ENCODE results near the gene PCDH9.
"Not testable (repeated sequence)": the region's sequence is repeated elsewhere in the genome, so short reads cannot be mapped to it uniquely, and the experiment has no call there.

PCDH9 gene

DNA sequence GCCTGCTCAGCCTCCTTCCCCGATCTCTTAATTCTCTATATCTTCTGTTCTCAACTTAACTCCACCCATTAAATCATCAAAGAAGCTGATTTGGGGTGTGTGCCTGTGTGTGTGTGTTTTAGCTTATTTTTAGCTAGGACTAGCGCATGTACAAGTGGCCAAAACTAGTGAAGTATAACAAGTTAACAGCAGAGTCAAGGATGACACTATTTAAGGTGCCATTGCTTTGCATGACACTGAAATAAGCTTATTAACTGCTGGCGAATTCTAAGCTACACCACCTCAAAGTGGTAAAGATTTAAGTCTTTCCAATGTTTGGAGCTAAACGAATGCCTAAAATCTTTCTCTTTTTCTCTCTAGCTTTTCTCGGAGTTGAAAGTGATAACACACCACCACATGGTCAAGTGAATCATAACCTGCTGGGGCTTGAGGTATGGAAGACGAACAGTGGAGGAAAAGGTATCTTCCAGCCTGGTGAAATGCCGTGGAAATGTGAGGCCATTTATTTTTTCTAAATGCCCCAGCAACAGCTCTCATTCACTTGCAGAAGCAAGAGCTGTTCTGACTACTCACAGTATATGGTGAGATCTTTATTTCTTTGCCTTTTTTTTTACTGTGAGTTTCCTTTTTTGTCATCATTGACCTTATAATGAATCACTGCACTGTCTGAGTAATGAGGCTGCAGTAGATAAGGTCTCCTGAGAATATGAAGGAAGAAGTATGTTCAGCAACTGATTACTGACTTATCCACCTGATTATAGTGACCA is 570.3 kb downstream of the PCDH9 start:
- Mint-ChIP-seq H3K9me3 (no peaks in the 10 kb centered on the region), H3K27me3 (no peaks in the 10 kb centered on the region), H3K4me1 (no peaks in the 10 kb centered on the region), H3K4me3 (no peak overlapping the region), H3K27ac (no peak overlapping the region)
- ATAC-seq (peak; percentile 37), DNase-seq (no peak)

DNA sequence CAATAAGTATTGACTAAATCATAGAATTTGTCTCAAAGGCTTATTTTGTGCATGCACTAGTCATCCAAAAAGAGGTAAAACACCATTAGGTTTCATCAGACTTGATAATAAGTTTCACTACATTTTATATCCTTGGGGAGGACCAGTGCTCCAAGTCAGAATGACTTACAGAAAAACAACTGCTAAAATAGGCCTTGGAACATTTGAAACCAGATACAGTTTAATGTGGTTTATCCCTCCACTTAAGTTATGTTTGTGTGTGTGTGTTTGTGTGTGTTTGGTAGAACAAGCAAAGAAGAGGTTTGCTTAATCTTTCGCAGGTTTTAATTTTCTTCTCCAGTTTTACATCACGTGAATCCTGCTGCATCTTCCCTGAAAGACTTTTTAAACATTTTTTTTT is 570.9 kb downstream of the PCDH9 start:
- Mint-ChIP-seq H3K4me1 (no peaks in the 10 kb centered on the region), H3K9me3 (no peaks in the 10 kb centered on the region), H3K4me3 (no peak overlapping the region), H3K27ac (no peak overlapping the region), H3K27me3 (no peaks in the 10 kb centered on the region)
- no peak for ATAC-seq
- no peak for DNase-seq

DNA sequence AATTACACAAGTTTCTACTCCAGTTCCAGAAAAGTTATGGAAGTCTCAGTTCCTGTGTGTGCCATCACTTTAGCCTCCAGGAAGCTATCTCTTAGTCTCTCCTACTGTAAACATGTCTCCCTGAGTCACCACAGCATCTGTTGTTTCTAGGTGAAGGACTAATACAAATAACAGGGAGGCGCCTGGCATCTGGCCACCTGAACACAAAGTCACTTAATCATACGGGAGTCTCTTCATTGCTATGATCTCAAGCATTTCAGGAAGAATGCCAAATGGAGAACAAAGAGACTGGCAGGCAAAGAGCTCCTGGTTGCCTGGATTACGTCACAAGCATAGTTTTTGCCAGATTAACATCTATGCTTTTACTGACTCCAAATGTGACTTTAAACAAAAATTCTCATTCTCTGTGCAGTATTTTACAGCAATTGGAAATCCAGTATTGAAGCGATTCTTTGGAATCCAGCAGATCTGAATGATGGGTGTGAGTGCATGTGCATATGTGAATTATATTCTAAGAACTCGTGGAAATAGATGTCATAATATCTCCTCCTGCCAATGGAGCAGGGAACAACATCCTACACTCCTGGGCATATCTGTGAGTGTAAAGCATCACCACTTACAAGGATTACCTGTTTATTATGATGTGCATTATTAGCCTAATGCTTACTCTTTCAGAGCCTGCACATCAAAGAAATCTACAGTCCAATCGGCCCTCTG is 572.8 kb downstream of the PCDH9 start:
- H3K27me3 Mint-ChIP-seq = no peaks in the 10 kb centered on the region
- ATAC-seq (no peak), DNase-seq (no peak)
- no peaks in the 10 kb centered on the region for H3K4me1 Mint-ChIP-seq
- no peaks in the 10 kb centered on the region for H3K9me3 Mint-ChIP-seq
- no peak overlapping the region for H3K27ac Mint-ChIP-seq
- no peak overlapping the region for H3K4me3 Mint-ChIP-seq

DNA sequence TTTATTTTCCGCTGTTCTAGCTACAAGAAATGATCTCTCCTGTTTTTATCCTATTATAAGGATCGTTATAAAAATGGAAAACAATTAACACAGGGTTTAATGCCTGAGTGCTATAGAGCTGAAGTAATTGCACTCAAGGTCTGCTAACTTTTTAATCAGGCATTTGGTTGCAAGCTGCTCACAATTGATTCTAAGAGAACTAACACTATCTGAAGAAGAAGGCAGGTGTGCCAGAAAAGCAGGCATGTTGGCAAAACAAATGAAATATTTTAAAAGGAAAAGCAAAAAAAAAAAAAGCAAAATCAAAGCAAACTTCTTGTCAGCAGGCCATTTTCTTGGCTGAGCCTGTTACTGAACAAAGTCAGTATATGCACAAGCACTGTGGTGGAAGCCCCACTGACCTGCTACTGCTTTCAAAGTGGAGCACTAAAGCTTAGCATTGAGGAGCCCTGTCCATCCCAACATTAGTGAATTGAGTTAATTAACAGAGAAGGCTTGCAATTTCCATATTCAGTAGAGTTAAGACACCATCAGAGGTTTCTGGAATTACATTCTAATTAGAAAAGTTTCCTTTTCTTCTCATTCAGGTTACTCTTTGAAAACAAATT is 574.2 kb downstream of the PCDH9 start:
- Mint-ChIP-seq H3K27ac (no peak overlapping the region), H3K4me3 (no peak overlapping the region), H3K27me3 (no peaks in the 10 kb centered on the region), H3K4me1 (no peaks in the 10 kb centered on the region), H3K9me3 (no peaks in the 10 kb centered on the region)
- no peak for DNase-seq
- ATAC-seq = no peak

DNA sequence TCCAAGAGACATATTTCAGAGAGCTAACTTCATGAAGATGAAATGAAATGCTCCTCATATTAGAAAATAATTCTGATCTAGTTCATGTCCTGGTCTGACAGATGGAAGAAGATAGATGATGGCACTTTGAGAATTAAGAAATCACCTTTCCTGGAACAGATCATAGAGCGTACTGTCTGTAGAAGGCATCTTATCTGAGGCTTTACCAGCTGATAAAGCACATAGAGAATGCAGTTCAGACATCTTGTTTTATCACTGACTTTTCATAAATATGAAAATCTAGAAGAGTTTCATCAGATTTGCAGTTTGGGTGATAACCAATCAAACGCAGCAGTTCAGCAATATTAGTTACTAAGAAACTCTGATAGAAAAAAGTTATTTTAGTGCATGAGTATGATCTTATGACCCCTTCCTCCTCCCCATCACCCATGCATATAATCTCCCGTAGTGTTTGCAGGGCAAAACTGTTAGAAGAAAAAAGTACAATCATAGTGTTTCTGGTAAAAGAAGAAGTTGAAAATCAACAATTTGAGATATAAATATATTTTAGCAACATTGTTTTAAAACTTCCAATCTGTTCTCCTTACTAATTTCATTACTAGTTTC is 585.2 kb downstream of the PCDH9 start:
- Mint-ChIP-seq H3K27me3 (no peaks in the 10 kb centered on the region), H3K4me3 (no peak overlapping the region), H3K27ac (no peak overlapping the region), H3K4me1 (no peaks in the 10 kb centered on the region), H3K9me3 (no peaks in the 10 kb centered on the region)
- no peak for ATAC-seq
- DNase-seq = no peak

DNA sequence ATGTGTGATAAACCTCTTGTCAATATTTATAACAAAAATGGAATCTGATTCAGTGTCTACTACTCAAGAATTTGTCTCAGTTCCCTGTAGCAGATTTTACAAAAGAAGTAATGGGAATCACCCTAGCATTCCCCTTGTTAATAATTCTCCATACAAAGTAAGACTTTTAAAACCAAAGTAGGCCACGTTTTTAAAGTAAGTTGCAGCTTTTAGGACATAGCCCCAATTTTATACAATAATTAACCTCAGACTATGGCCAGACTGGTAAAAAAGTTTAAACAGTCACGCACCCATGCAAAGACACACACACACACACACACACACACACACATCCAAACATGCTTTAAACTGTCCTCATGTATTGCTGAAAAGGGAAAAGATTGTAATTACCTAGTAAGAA is 589.9 kb downstream of the PCDH9 start:
- ATAC-seq (no peak), DNase-seq (no peak)

DNA sequence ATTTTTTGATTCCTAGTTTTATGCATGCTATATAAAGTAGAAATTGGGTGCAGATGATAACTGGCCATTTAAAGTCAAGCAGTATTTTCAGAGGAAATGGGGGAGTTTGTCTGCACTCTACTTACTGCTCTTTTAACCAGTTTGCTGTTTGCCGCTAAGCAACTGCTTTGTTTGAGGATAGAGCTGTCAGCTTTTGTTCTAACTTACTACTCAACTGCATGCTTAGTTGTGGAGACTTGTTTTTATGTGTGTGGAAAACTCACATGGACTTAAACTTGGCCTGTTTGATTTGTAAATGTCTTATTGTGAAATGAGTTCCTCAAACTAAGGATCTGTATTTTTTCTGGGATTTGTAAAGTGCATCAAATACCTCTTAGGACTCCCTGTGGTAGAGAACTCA is 591.1 kb downstream of the PCDH9 start:
- Mint-ChIP-seq H3K27ac (no peak overlapping the region), H3K27me3 (no peaks in the 10 kb centered on the region), H3K4me3 (no peak overlapping the region), H3K9me3 (no peaks in the 10 kb centered on the region), H3K4me1 (no peaks in the 10 kb centered on the region)
- DNase-seq (no peak), ATAC-seq (no peak)

More for the DNA sequence above, 589.9 kb downstream of the PCDH9 start:
- Mint-ChIP-seq H3K9me3 (no peaks in the 10 kb centered on the region), H3K4me3 (no peak overlapping the region), H3K4me1 (no peaks in the 10 kb centered on the region), H3K27ac (no peak overlapping the region), H3K27me3 (no peaks in the 10 kb centered on the region)

DNA sequence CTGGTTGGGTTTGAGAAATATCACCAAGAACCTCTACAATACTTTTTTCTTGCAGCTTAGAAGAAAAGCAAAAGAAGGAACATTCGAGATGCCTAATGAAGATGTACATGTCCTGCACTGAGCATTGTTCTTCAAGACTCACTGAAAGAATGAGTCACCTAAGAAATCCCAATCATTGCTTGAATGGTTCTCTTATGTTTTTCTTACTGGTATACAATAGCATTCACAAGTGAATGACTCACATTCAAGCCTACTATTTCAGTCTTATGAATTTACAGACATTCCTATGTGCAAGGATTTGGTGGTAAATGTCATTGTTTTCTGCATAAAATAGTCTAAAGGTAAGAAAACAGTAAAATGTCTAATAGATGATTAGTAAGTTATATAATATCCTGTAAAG is 594.6 kb downstream of the PCDH9 start:
- Mint-ChIP-seq H3K4me3 (no peak overlapping the region), H3K27ac (no peak overlapping the region), H3K27me3 (no peaks in the 10 kb centered on the region), H3K4me1 (no peaks in the 10 kb centered on the region), H3K9me3 (no peaks in the 10 kb centered on the region)
- no peak for ATAC-seq
- DNase-seq = no peak

DNA sequence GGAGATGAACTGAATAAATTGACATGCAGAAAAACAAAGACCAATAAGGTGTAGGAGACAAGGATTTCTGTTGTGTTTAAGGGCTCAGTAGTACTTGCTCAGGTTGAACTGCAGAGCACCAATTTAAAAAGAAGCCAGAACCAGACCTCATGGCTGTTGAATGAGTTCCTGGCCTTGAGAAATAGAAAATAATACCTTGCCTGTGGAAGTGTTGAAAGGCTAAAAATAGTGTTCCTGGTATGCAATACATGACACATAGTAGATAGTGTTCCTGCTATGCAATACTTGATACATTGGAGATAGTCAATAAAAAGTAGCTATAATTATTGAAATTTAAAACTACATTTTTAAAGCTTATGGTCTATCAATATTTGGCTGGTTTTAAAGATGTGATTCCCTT is 595.8 kb downstream of the PCDH9 start:
- ATAC-seq (no peak), DNase-seq (no peak)
- Mint-ChIP-seq H3K9me3 (no peaks in the 10 kb centered on the region), H3K27ac (no peak overlapping the region), H3K27me3 (no peaks in the 10 kb centered on the region), H3K4me1 (no peaks in the 10 kb centered on the region), H3K4me3 (no peak overlapping the region)

DNA sequence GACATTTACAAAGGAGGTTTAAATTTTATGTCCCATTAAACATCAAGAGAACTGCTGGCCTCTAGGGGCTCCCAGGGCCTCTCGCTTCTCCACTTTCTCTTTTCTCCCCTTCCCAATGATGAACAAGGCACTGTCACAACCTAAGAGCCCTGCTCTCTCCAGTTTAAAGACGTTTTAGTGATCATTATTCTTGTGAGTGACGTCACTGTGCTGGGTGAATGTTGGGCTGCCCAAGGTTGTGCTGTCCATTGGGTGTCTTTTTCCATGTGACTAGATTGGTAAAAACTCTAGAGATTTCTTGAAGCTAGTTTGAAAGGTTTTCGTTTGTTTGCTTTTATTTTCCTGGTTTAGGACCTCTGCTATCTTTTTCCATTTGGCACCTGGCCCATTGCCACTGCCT is 602.6 kb downstream of the PCDH9 start:
- no peaks in the 10 kb centered on the region for H3K27me3 Mint-ChIP-seq
- ATAC-seq (no peak), DNase-seq (no peak)
- no peak overlapping the region for H3K27ac Mint-ChIP-seq
- no peak overlapping the region for H3K4me3 Mint-ChIP-seq
- no peaks in the 10 kb centered on the region for H3K4me1 Mint-ChIP-seq
- peaks cover 0 to 5% of the 10 kb centered on the region in 2 donors for H3K9me3 Mint-ChIP-seq

DNA sequence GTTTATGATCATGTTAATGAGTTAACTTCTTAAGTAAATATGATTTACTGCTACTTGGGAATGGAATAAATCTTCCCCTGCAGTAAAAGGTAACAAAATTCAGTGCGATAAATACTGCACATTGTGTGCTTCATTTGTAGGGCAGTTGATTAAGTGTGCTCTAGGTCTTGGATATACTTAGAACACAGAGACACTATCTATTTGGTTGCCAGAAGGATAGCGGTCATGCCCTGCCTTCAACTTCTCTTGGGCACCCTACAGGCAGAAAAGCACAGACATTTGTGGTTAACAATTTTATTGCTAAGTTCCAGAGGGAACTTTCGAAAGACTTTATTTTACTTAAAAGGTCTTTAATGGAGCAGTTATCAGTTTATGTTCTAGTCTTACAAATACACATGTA is 605.8 kb downstream of the PCDH9 start:
- Mint-ChIP-seq H3K9me3 (peaks cover 0 to 5% of the 10 kb centered on the region in 2 donors), H3K27ac (no peak overlapping the region), H3K27me3 (no peaks in the 10 kb centered on the region), H3K4me1 (no peaks in the 10 kb centered on the region), H3K4me3 (no peak overlapping the region)
- DNase-seq (no peak), ATAC-seq (no peak)

DNA sequence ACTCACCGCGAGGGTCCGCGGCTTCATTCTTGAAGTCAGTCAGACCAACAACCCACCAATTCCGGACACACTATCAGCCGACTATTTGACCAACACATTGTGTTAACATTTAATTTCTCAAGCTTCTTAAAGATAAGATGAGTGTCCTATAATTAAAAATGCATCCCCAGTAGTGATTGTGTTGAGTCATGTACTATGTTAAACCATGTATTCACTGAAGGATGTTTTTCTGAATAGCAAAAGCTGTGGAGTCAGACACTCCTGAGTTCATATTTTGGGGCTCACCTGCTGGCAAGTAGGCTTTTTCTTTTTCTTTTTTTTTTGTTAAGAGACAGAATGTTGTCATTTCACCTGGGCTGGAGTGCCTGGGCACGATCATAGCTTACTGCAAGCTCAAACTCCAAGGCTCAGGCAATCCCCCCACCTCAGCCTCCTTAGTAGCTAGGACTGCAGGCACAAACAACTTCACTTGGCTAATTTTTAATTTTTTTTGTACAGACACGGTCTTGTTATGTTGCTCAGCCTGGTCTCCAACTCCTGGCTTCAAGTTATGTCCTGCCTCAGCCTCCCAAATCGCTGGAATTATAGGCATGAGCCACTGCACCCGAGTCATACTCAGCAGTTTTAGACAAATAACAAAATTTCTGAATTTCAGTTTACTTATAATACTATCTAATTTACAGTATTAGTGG is 606.9 kb downstream of the PCDH9 start:
- DNase-seq (no peak), ATAC-seq (no peak)
- H3K4me1 Mint-ChIP-seq = no peaks in the 10 kb centered on the region
- H3K27me3 Mint-ChIP-seq = no peaks in the 10 kb centered on the region
- peaks cover 0 to 5% of the 10 kb centered on the region in 2 donors for H3K9me3 Mint-ChIP-seq
- H3K27ac Mint-ChIP-seq = no peak overlapping the region
- no peak overlapping the region for H3K4me3 Mint-ChIP-seq

DNA sequence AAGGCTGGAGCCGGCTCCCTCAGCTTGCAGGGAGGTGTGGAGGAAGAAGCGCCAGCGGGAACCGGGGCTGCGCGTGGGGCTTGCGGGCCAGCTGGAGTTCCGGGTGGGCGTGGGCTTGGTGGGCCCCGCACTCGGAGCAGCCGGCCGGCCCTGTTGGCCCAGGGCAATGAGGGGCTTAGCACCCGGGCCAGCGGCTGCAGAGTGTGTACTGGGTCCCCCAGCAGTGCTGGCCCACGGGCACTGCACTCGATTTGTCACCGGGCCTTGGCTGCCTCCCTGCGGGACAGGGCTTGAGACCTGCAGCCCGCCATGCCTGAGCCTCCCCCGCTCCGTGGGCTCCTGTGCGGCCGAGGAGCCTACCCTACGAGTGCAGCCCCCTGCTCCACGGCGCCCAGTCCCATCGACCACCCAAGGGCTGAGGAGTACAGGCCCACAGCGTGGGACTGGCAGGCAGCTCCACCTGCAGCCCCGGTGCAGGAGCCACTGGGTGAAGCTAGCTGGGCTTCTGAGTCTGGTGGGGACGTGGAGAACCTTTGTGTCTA is 608.2 kb downstream of the PCDH9 start:
- not testable (repeated sequence) for ATAC-seq

DNA sequence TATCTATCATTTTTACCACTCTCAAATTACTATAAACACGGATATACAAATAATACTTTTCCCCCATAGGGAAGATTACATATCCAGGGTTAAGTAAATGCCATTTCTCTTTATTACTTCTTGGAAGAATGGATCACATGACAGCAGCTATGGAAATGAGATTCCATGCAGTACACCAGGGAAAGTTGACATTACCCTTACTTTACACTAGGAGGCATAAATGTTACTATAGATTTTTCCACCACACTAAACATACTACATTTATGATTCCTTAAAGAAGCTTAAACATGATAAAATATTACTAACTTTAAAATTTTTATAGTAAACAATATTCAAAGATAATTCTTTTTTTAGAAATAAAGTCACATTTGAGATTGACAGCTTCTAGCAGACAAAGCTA is 611.4 kb downstream of the PCDH9 start:
- Mint-ChIP-seq H3K27me3 (no peaks in the 10 kb centered on the region), H3K9me3 (peaks cover 0 to 5% of the 10 kb centered on the region in 2 donors), H3K4me3 (no peak overlapping the region), H3K27ac (no peak overlapping the region), H3K4me1 (no peaks in the 10 kb centered on the region)
- ATAC-seq (no peak), DNase-seq (no peak)

More for the DNA sequence above, 608.2 kb downstream of the PCDH9 start:
- not testable (repeated sequence) for H3K4me3 Mint-ChIP-seq, H3K27me3 Mint-ChIP-seq, H3K27ac Mint-ChIP-seq, H3K9me3 Mint-ChIP-seq, H3K4me1 Mint-ChIP-seq, DNase-seq

DNA sequence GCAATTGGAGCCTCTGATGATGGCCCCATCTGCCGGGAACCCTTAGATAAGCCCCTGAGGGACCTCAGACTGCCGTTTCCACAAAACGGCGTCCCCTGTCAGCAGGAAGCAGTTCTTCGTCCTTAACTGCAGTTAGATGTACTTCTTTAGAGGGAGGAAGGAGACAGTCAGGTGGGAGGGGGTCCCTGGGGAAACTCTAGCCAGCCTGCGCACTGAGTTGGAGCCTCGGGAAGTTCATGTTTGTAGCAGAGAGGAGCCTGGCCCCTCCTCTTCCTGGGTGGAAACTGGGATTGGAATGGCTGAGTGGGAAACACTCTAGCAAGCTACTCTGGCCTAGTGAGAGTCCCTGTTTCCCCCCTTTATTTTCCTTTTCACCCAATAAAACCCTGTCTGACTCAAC is 612.4 kb downstream of the PCDH9 start:
- Mint-ChIP-seq H3K4me3 (no peak overlapping the region), H3K27ac (no peak overlapping the region), H3K9me3 (peaks cover 0 to 2% of the 10 kb centered on the region in 2 donors), H3K4me1 (no peaks in the 10 kb centered on the region), H3K27me3 (no peaks in the 10 kb centered on the region)
- ATAC-seq (no peak), DNase-seq (no peak)
